ENCODE results near the gene GALNTL6.

The GALNTL6 gene

DNA sequence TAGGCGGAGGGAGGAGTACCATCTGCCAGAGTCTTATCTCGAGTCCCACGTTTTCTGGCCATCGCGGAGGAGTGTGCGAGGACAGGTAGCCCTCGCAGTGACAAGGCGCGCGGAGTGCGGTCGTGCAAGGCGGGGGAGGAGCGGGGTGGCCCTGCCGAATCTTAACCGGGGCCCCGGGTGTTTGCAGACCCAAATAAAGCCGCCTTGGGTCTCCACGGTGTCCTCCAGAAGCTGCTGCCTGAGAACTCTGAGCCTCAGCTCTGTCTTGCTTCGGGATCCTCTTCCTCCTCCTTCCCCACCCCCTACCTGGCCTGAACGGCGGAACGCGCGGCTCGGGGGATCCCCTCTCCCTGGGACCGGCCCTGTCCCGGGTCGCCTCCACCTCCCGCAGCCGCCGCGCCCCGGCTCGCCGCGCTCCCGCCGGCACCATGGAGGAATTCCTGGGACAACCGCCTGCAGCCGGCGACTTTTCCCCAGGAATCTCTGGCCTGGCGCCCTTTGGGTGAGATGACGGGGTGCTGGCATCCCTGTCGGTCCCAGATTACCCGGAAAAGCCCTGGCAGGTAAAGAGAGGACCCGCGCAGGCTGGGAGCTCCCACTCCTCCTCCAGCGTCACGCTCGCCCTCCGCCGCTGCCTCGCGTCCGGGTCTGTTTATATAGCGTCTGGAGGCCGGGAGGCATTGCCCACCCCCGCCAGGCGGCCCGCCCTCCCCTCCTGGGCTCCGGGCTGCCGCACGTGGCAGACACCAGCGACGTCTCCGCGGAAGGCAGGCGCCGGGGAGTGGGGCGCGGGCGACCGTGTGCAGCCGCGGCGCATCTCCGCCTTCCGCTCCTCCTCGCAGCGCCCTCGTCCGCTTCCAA lies at the start of gene GALNTL6:
TSS of gene GALNTL6 (plus strand) at position 740 of the 861 bp plus-strand sequence.
- no peak for DNase-seq

GRCh38 chr4:171765514-171765913 lies 47.7 kb upstream of the GALNTL6 start:
- DNase-seq, result no peak

- DNase-seq, result no peak
Observed at GRCh38 chr4:171774642-171775190, 38.5 kb upstream of the GALNTL6 start.

- no peak for DNase-seq
Observed at GRCh38 chr4:171779301-171779700, 33.9 kb upstream of the GALNTL6 start.

DNA sequence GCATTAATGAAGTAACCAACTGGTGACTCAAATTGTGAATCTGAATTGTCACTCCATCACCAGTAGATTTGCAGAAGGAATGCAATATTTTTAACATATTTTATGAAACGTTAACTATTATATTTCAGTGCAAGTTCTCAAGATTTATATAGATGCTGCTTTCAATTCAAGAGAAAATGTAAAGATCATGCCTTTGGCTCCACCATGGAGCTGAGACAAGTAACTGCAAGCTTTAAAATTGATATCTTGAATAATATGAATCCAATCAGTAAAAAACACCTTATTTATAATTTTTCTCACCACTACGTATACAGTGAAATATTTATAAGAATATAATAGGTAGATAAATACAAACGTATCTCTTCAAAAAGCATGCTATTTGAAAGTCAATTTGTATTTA lies 27.8 kb upstream of the GALNTL6 start:
- DNase-seq, result no peak

DNA sequence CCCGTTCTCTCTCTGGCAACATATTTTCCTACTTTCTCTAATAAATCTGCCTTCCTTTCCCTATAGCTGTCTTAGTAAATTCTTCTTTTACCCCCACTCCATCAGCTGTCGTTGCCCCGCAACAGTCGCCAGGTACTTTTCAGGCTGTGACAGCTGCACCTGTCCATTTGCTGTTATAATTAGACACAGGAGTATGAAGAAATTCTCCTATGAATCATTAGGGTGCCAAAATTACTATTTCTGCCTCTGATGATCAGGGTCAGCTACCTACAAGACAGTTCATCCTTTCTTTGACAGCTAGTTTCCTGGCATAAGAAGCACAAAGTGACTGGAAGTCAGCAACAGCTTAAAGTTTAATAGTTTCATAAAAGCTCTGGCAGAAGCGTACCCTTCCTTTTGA lies 19.5 kb upstream of the GALNTL6 start:
- DNase-seq, result no peak

GRCh38 chr4:171794528-171794927 lies 18.7 kb upstream of the GALNTL6 start:
- no peak for DNase-seq

DNA sequence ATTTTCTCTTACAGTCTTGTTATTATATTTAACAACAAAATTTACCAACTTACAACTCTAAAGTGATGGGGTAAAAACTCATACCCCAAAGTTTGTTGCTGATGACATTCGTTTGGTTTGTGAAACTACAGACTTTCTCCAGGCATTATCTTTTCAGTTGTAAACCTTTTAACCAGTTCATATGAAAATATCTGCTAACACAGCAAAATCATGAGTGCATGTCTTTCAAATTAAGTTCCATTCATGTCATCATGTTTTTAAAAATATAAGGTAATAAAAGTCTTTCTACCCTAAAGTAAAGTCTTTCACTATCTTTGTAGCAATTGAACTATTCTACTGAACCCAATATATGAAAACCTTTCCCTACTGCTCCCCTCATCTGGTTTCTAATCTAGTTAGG lies 3.4 kb upstream of the GALNTL6 start:
- no peak for DNase-seq

DNA sequence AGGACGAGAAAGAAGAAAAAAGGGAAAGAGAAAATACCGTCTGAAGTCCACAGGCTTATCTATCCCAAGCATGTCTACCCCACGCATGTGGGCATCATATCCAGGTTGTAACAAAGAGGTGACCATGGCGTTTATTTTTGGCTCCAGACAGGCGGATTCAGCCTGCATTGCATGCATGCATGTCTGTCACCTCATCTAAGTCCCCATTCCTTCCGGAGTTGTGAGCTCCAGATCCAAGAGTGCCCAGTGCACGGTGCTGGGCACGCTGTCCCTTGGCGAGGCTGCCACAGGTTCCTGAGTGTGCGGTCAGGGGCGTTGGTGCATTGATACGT lies 905 bp upstream of the GALNTL6 start:
- no peak for DNase-seq

- no peak for DNase-seq
Observed at GRCh38 chr4:171813526-171814250, 484 bp downstream of the GALNTL6 start.

GRCh38 chr4:171814545-171814944 lies 1.3 kb downstream of the GALNTL6 start:
- DNase-seq, result no peak

- no peak for DNase-seq
Observed at GRCh38 chr4:171817026-171817425, 3.8 kb downstream of the GALNTL6 start.

GRCh38 chr4:171834640-171835039 lies 21.4 kb downstream of the GALNTL6 start:
- no peak for DNase-seq

DNA sequence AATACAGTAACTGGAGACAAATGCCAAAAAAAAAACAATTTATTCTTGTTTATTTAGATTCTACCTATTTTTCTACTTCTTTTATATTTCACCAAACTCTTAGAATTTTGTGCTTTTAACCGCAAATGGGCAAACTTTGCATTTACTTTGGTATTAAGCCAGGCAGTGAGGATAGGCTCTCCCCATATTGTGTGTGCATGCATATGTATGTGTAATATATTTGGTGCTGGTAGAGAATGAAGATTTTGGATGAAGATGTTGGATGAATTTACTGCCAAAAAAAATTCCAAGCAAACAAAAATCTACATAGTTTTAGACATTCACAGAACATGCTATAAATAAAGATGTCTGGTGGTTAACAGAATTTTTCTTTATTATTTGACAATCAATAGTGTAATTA lies 30.3 kb downstream of the GALNTL6 start:
- DNase-seq, result no peak

- no peak for DNase-seq
Observed at GRCh38 chr4:171846232-171846631, 33.0 kb downstream of the GALNTL6 start.

- DNase-seq, result no peak
Observed at GRCh38 chr4:171846893-171847292, 33.7 kb downstream of the GALNTL6 start.

- no peak for DNase-seq
Observed at GRCh38 chr4:171847751-171848150, 34.5 kb downstream of the GALNTL6 start.

DNA sequence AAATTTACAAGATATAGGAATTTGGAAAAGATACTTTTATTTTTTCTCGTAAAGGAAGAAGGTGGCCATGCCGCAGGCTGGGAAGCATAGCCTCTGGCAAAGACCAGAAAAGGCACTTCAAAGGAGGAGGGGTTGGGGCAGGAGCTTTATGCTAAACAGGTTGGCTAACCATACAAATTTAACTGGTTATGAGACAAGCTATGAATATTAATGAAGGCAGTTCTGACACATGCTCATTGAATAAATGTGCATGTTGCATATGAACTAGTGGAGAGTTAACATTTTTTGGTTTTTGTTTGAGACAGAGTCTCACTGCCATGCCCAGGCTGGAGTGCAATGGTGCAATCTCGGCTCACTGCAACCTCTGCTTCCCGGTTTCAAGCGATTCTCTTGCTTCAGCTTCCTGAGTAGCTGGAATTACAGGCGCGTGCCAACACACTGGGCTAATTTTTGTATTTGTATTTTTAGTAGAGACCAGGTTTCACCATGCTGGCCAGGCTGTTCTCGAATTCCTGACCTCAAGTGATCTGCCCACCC lies 36.5 kb downstream of the GALNTL6 start:
- DNase-seq, result no peak

DNA sequence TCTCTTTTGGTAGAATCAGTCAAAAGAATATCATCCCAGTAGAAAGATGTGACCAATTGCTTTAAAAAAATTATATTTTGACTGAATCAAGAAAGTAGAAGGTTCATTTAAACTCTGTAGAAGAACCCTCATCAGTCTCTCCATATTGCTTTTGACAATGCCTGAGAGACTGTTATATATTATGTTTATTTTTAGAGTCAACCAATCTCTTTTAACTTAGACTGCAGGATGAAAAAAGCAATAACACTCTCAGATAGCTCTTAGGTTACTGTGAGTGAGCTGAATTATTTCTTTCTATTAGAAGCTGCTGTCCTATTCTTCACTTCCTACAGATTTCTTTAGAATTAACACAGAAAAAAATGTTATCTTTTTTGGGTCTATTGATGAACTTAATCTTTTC lies 38.1 kb downstream of the GALNTL6 start:
- DNase-seq, result no peak

- DNase-seq, result no peak
Observed at GRCh38 chr4:171857302-171858012, 44.3 kb downstream of the GALNTL6 start.

DNA sequence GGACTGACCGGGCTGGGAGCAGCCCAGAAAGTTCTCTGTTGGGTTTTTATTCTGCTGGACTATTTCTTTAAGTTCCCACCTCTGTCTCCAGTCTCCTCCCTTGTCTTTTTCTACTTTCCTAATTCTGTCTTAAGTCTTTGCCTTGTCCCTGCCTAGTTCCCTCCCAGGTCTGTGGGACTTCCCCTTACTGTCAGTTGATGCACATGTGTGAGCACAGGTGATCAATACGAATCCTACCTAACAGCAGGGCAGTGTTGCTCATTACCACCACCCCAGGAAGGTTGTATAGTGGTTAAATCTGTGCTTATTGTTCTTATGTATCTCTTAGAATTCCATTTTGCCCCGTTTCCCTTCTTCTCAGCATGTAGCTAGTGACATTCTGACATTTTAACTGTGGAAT lies 62.1 kb downstream of the GALNTL6 start:
- DNase-seq, result no peak

GRCh38 chr4:171876636-171877035 lies 63.4 kb downstream of the GALNTL6 start:
- no peak for DNase-seq

DNA sequence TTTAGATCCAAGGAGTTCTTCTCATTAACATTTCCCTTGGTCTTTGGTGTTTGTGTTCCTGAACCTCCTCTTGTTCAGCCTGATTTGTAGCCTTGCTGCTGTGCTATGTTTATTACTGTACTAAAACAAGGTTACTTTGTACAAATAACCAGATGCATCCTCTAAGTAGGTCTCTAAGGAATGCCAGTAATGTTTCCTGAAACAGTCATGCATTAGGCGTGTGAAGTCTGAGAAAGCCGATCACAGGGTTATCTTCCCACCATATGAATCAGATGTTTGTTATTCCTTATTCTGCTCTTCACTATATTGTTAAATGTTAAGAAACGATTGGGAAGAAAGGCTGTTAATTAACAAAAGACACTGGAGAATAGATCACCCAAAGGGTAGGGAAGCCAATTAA lies 66.9 kb downstream of the GALNTL6 start:
- no peak for DNase-seq
